ENCODE results near the gene MAST4.
"Not testable (repeated sequence)": the region's sequence is repeated elsewhere in the genome, so short reads cannot be mapped to it uniquely, and the experiment has no call there.

The MAST4 gene

DNA sequence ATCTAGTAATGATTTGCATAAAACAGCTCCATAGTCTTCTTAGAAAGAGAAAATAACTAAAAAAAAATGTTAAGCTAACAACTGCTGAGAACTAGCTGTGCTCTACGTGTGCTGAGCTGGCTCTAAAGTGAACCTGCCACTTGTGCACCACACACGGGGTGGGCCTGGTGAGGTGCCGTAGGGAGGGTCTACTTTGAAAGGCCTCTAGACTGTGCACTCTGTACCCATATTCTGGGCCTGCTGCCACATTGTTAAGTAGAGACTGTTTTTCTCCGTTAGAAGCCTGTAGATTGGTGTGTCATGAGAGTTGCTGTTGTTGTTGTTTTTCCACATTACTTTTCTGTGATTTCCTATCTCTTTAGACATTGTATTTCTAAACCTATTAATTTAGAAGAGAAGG, 506.5 kb downstream of the MAST4 start:
- DNase-seq, result no peak

- DNase-seq, result no peak
These were observed 508.7 kb downstream of the MAST4 start for GRCh38 chr5:67104859-67105258.

GRCh38 chr5:67105270-67105669, 509.1 kb downstream of the MAST4 start:
- DNase-seq, result no peak

GRCh38 chr5:67106626-67107342, 510.6 kb downstream of the MAST4 start:
- no peak for DNase-seq

DNA sequence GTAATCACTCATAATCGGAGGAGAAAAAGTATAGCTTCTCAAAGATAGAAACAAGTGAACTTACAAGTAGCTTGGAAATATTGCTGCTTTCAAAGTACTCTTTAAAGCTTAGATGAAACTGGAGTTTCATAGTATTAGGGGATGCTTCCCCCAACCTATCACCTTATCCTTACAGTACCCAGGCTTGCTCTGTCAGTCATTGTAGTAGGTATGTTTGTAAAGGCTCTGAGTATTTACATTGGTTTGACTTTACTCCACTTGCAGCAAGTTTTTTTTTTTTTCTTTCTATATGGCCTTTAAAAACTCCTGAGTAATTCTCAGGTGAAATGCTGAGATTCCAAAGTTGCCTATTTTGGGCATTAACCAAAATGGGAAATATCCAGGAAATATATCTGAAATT, 515.6 kb downstream of the MAST4 start:
- no peak for DNase-seq

DNA sequence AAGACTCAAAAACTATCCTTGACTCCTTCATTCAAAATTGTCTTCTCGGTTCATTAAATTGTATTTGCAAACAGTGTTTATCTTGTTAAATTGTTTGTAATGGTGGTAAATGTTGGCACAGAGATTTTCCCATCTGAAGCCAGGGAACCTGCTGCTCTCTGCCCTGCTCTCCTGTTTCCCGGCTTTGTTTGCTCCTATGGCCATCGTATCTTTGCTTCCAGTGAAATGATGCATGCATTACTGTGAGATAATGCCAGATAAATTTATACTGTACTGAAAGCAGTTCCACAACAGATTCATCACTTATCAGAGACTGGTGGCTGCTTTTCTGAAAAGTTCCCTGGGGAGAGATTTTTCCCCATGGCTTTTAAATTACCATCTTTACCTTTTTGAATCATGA, 519.1 kb downstream of the MAST4 start:
- no peak for DNase-seq

DNA sequence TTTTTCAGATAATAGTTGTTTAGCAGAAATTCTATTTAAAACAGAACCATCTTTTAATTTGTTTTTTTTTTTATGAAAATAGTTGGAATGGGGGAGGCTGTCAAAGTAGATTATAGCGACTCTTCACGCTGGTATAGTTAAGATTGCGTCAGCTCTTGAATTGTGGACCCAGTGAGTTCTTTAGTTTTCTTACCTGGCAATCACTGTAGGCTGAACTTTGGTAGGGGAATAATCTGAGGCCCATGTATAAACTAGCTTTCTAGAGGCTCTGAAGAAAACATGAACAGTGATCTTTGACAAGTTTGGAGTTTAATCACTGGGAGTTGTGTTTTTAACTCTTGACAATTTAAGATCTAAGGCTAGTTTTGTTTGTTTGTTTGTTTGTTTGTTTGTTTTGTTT, 519.6 kb downstream of the MAST4 start:
- DNase-seq, result no peak

DNA sequence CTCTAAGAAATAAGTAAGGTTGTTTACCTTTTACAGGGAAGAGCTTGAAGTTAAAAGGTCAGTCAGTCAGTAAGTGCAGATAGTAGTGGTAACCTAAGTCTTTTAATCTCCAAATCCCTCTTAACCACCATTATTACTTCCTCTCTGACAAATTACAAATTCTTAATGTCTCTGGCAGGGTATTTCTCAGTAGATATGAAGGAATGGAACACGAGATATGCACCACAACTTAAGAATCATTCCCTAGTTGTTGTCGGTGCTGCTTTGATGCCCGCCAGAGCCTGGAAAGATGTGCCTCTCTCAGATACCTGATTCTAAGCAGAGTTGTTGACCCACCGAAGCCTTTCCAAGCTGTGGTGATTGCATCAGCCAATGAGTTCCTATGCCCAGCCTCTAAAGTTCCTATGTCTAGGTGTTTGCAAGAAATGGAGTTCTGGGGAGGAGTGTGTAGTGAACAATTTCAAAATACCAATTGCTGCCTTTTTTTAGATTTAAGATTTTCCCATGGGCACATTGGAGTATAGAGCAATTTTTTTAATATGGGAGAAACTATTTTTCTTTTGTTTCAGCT, 521.9 kb downstream of the MAST4 start:
- DNase-seq, result no peak

- DNase-seq, result no peak
These were observed 522.8 kb downstream of the MAST4 start for GRCh38 chr5:67119010-67119409.

DNA sequence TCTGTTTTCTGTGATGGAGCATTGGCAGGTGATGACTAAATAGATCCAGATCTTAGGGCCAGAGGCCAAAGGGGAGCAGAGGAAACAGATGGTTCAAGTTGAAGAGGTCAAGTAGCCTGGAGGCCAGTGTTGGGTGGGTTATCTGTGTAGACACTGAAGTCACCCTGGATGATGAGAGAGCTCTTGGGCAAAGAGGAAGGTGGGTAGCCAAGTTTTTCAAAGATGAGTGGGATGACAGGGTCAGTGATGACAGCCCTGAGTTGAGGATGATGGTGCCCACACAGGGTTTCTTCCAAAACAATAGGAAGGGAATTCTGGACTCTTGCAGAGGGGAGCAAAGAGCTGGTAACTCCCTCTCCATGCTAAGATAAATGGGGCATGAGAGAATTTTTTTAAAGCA, 523.8 kb downstream of the MAST4 start:
- DNase-seq, result no peak

DNA sequence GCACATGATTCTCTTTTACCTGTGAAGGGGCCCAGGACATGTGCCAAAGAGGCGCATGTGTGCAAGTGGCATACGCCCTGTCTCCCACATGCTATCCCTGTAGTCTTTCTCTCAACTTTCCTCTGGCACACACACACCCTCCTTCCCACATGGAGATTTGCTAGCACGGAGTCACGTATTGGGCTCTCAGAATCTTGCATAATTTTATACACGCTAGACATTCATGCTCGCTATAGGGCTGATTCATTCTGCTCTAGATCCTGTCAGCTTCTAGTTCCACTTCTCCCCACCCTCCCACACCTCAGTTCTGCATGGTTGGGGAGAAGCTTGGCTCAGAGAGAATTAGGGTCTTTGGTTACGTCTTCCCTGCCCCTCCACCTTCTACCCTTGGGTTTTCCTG, 527.6 kb downstream of the MAST4 start:
- no peak for DNase-seq

- DNase-seq, result no peak
These were observed 528.4 kb downstream of the MAST4 start for GRCh38 chr5:67124556-67124955.

DNA sequence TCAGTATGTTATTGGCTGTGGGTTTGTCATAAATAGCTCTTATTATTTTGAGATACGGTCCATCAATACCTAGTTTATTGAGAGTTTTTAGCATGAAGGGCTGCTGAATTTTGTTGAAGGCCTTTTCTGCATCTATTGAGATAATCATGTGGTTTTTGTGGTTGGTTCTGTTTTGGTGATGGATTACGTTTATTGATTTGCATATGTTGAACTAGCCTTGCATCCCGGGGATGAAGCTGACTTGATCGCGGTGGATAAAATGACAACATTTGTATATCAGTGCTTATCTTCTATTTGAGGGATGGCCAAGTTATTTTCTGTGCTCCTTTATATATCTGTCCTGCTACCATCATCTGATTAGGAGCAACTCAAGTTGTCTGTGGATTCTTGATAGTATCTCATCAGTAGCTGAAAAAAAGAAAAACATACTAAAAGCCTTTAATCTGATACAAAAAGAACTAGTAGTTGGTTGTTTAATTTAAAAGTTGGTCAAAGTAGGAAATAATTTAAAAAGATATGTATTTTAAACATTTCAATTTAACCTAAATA, 531.2 kb downstream of the MAST4 start:
- not testable (repeated sequence) for DNase-seq

DNA sequence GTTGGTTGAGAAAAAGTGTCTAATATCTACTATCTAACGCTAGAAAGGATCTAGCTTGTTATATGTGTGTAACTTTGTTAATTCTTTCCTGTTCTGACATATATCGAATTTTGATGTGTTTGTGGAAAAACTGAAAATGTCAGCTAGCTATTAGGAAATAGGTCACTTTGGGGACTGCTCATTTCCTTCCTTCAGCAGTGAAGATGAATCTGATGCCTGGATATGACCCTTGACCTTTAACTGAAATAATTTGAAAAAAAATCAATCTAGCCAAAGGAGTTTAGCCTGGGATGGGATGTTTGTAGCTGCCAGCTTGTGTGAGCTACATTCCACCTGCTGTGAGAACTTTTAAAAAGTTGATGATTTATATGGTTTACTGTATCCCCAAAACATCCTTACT, 533.6 kb downstream of the MAST4 start:
- DNase-seq, result no peak

GRCh38 chr5:67133217-67133616, 537.0 kb downstream of the MAST4 start:
- DNase-seq, result no peak

- no peak for DNase-seq
These were observed 537.6 kb downstream of the MAST4 start for GRCh38 chr5:67133776-67134175.

DNA sequence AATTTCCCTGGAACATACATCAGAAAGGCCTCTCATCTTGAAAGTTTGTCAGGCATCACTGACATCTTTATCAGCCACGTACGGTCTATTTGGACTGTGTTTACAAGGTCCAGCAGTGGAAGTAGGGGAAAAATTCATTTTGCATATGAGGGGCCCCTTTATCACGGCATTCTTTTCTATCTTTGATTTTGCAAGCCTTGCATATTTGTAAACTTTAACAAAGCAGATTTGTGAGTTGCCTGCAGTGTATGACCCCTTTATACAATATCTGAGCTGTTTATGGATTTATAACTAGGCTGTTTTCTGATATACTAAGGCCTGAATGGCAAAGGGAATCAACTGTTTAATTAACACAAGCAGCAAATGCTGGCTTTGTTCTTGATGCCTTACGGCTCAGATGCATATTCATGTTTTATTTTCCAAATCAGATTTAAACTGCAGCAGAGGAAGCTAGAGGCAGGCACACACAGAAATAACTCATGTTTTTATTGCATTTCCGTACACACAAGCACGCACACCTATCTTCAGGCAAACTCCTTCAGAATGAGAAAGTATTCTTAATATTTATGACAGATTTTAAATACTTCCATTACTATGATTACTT, 539.3 kb downstream of the MAST4 start:
- no peak for DNase-seq

GRCh38 chr5:67139030-67139429, 542.8 kb downstream of the MAST4 start:
- no peak for DNase-seq

DNA sequence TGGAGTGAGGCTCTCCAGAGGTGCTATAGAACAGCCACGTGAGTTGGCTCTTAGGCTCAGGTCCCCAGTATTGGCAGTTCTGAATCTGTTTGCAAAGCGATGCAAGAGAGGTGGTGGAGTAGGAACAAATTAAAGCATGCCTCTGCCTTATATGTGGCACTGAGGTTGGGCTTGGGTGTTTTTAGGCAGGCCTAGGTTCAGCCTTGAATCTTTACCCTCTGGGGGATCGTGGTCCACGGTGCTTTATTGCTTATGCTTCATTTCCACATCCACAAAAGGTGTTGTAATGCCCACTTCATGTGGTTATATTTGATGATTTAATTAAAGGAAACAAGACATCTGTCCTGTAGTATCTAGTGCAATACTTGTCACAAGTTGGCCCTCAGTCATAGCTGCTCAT, 544.2 kb downstream of the MAST4 start:
- DNase-seq, result no peak

- no peak for DNase-seq
These were observed 545.5 kb downstream of the MAST4 start for GRCh38 chr5:67141644-67142043.

DNA sequence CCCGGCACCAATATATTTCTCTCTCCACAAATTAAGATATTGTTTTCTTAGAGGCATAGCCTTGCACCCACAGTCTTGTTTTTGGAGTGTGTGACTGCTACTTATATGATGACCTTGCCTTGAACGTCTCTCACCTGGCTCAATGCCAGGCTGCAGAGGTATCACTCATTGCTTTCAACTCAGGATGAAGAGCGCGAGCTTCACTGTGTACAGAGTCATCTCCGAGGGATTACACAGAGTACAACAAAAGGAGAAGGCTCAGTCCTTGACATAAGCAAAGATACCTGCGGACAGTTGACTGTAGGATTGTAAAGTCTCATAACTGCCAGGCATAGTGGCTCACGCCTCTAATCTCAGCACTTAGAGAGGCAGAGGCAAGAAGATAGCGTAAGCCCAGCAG, 546.6 kb downstream of the MAST4 start:
- no peak for DNase-seq

GRCh38 chr5:67143549-67143948, 547.4 kb downstream of the MAST4 start:
- DNase-seq, result no peak

GRCh38 chr5:67144183-67144639, 548.0 kb downstream of the MAST4 start:
- DNase-seq, result no peak

DNA sequence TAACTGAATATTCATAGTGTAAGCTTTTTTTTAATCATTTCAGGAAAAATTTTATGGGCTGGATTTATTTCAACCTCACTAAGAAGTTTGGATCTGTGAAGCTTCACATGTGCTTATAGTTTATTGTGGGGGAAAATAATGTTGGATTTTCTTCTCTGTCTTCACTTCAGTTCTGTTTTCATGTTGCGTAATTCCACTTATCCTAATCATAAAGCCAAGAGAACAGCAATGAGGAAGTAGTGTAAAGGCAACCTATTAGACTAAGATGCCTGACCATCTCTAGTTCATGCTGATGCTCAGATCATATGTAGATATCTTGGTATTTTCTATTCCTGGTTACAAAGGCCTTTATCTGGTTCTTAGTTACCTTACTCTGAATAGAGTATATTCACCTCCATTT, 550.4 kb downstream of the MAST4 start:
- DNase-seq, result no peak

Data from CD4-positive, alpha-beta T cell treated with Interleukin-10 for 1 hour (primary cell).